LNCAP (cell line): ENCODE data around the gene MKRN1.

Experiments
- TF ChIP-seq, protein P1 (sequence below): fragments of 450-650 bp; IDR thresholded peaks from 2 replicates; pipeline ENCODE4 v1.5.1; 2017; ENCODE audit warnings: mild to moderate bottlenecking

Gene MKRN1, protein sequence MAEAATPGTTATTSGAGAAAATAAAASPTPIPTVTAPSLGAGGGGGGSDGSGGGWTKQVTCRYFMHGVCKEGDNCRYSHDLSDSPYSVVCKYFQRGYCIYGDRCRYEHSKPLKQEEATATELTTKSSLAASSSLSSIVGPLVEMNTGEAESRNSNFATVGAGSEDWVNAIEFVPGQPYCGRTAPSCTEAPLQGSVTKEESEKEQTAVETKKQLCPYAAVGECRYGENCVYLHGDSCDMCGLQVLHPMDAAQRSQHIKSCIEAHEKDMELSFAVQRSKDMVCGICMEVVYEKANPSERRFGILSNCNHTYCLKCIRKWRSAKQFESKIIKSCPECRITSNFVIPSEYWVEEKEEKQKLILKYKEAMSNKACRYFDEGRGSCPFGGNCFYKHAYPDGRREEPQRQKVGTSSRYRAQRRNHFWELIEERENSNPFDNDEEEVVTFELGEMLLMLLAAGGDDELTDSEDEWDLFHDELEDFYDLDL

DNA sequence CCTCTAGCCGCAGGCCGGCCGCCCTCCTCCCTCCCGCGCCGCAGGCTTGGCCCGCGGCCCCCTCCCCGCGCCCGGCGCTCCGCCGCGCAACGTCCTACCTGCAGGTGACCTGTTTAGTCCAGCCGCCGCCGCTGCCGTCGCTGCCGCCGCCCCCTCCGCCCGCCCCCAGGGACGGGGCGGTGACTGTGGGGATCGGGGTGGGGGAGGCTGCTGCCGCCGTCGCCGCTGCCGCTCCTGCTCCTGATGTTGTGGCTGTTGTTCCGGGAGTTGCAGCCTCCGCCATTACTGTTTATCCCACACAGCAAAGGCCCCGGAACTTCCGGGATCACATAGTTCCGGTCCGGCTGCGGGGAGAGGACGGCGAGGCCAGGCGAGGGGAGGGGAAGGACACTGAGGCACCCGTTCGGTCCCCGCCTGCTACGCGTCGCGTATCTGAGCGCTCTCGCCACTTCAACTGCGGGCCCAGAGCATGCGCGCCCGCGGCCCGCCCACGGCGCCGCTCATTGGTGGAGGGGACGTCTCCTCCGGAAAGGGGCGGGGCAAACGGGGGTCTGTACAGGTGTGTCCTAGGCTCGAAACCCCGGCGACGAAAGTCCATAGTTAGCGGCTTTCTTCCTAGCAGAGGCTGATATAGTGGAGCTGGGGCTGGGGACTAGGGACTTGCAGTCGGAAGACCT is at the start of gene MKRN1:
MKRN1 (minus strand) TSS at position 444 of the 677 bp plus-strand sequence; CDS start at position 283, 161 bp downstream.
- TF ChIP-seq, protein P1, sequence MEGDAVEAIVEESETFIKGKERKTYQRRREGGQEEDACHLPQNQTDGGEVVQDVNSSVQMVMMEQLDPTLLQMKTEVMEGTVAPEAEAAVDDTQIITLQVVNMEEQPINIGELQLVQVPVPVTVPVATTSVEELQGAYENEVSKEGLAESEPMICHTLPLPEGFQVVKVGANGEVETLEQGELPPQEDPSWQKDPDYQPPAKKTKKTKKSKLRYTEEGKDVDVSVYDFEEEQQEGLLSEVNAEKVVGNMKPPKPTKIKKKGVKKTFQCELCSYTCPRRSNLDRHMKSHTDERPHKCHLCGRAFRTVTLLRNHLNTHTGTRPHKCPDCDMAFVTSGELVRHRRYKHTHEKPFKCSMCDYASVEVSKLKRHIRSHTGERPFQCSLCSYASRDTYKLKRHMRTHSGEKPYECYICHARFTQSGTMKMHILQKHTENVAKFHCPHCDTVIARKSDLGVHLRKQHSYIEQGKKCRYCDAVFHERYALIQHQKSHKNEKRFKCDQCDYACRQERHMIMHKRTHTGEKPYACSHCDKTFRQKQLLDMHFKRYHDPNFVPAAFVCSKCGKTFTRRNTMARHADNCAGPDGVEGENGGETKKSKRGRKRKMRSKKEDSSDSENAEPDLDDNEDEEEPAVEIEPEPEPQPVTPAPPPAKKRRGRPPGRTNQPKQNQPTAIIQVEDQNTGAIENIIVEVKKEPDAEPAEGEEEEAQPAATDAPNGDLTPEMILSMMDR = no peak

DNA sequence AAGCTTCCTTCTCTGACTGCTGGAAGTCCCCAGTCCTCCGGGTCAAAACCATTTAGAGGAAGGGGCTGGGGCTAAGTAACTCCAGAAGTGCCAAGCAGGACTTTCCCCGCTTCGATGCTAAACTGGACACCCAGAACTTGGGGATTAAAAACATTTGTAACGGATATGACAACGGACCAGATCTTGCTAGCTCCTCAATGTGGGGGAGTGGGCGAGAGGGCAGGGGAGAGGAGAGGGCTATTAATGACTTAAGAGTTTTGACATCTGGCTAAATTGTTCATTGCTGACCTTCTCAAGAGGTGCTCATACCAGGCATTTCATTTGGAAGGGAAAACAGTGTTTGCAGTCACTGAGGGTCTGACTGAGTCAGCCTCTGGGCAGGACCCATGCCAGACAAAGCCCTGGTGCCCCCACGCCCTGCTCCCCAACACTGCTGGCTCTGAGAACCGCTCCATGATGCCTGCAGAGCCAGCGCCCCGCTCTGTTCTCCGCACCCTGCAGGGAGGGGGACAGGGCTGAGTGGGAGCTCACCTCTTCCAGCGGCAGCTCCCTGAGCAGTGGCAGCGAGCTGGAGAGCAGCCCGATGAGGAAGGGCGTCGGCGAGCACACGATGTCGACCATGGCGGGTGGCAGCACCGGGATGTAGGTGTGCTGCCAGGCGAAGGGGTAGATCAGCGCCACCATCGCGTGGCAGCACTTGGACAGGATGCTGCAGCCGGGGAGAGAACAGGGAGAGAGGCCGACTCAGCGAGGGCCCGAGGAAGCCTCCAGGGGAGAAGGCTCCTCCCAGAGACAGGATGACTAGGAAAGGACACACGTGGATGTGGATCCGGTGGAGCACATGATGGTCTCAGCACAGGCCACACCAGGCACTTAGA is 47.7 kb upstream of the MKRN1 start:
- TF ChIP-seq, protein P1 = no peak

DNA sequence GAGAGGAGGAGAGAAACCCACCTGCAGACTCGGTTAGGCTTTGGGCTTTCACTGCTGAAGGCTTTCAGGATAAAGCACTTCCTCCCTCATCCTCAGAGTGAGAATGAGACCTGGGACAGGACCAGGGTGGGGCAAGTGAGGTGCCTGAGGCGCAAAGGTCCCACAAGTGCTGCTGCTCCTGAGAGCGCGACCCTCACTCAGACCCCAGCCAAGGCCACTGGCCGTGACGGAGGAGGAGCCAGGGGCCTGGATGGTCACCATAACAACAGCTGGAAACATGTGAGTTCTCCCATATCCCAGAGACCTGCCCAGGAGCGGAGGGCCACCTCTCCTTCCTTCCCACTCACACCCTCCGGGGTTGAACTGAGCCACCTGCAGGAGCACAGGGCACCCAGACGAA is 46.9 kb upstream of the MKRN1 start:
- TF ChIP-seq, protein P1 = no peak

DNA sequence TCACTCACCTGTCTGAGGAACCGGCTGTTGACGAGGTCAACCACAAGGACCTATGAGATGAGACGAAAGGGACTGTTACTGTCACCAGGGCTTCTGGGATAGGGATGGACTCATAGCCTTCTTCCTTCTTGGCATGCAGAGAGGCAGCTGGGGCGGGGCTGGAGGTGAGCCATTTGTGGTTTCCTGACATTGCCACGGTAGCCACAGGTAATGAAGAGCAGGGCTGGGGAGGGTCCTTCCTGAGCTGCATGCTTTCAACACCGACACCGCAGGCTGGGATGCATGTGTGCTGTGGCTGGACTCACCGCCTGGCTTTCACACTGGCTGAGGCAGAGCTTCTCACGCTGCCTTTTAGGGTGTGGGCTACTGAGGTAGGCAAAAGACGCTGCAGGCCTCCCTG is 46.4 kb upstream of the MKRN1 start:
- TF ChIP-seq, protein P1 = no peak

DNA sequence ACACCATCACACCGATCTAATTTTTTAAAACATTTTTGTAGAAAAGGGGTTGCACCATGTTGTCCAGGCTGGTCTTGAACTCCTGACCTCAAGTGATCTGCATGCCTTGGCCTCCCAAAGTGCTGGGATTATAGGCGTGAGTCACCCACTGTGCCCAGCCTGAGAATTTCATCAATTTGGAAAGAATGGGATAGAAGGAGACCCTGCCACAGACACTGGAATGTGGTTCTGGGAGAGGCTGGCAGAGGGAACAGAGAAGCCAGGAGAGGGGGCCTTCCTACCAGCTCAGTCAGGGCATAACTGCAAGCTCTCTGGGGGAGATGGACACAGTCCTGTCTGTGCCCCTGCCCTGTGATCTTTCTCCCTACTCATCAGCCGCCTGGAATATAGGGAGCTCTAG is 42.1 kb upstream of the MKRN1 start:
- TF ChIP-seq, protein P1 = no peak

DNA sequence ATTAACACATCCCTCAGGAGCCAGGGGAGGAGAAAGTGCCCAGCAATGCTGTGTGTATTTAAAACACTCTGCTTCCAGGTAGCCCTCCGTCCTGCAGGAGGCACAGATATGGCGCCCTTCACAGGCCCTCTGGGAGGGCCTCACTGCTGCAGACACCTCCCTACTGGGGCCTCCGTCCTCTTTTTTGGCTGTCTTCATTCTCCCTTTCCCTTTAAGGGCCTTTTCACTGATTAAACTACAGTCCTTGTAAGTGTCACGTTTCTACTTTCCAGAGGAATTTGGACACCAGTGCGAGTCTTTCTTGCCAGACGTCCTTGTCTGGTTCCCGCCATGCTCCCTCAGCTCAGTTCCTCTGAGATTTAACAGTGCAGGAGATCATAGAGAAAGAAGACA is 39.7 kb upstream of the MKRN1 start:
- TF ChIP-seq, protein P1 = no peak

DNA sequence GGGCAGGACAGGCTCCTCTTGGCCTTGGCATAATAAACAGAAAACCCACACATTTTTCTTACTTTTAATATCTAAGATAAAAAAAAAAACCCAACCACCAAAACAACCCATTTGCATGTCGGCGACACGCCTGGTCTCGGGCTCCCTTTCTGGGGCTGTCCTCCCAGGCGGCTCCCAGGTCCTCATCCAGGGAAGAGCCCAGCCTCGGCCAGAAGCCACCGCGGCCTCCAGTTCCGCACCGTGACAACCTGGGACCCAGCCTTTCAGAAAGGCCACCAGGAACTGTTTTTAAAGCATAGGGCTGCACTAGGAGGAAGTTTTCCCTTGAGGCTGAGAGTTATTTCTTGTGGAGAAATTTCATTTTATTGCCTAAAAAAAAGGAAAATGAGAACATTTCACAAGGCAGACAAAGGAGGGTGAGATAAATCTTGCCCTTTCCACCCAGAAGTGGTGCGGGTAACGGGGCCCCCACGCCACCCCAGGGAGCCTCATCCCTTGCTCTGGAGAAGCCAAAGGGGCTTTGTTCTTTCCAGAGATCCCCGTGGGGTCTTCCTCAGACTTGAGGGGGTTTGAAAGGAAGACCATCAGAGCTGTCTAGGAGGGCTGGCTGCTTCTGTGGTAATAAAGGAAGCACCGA is 39.2 kb upstream of the MKRN1 start:
- TF ChIP-seq, protein P1 = no peak
